NCI-H460 (cell line): Measurements from ENCODE around the gene RTF1. TPM values are rescaled to one million over a fixed set of nuclear protein-coding genes. Genes with fewer than 3 reads are reported as not detected.
"Not testable (repeated sequence)": the region's sequence is repeated elsewhere in the genome, so short reads cannot be mapped to it uniquely, and the experiment has no call there.

Experiments used
- DNase-seq: peaks from one replicate; pipeline ENCODE4 v3.0.0-alpha.2; 2016; ENCODE audit warnings: low read depth; ENCODE audit errors: extremely low read depth
- total RNA-seq: library from RNA; depleted of rRNA; stranded (reverse); fragments of >200 nt; shearing (Covaris generic); gene quantifications from 2 replicates; pipeline ENCODE4 v1.2.3, GENCODE V29; 2014

Gene RTF1
- total RNA-seq, 1 experiment from 2014 or later, result 17.7 TPM

- no peak for DNase-seq
Measured at GRCh38 chr15:41435037-41435786, 18.3 kb downstream of the RTF1 start.

- no peak for DNase-seq
Measured at GRCh38 chr15:41437448-41437847, 20.6 kb downstream of the RTF1 start.

GRCh38 chr15:41438206-41438605 lies 21.3 kb downstream of the RTF1 start:
- no peak for DNase-seq

GRCh38 chr15:41438745-41439144 lies 21.9 kb downstream of the RTF1 start:
- not testable (repeated sequence) for DNase-seq

GRCh38 chr15:41443275-41443674 lies 26.4 kb downstream of the RTF1 start:
- no peak for DNase-seq

- DNase-seq, result no peak
Measured at GRCh38 chr15:41445399-41445798, 28.5 kb downstream of the RTF1 start.

GRCh38 chr15:41462084-41462795 lies 45.3 kb downstream of the RTF1 start:
- DNase-seq, result no peak

GRCh38 chr15:41464889-41465580 lies 48.1 kb downstream of the RTF1 start:
- DNase-seq, result no peak

- peak; percentile 36 for DNase-seq
Measured at GRCh38 chr15:41465822-41466421, 49.0 kb downstream of the RTF1 start.

- DNase-seq, result no peak
Measured at GRCh38 chr15:41466711-41467110, 49.8 kb downstream of the RTF1 start.

- not testable (repeated sequence) for DNase-seq
Measured at GRCh38 chr15:41469644-41470043, 52.7 kb downstream of the RTF1 start.

- DNase-seq, result no peak
Measured at GRCh38 chr15:41473418-41473817, 56.5 kb downstream of the RTF1 start.

GRCh38 chr15:41474436-41474835 lies 57.5 kb downstream of the RTF1 start:
- DNase-seq, result no peak

GRCh38 chr15:41474941-41475340 lies 58.0 kb downstream of the RTF1 start:
- no peak for DNase-seq

- no peak for DNase-seq
Measured at GRCh38 chr15:41476416-41477048, 59.6 kb downstream of the RTF1 start.

- DNase-seq, result no peak
Measured at GRCh38 chr15:41480396-41481140, 63.7 kb downstream of the RTF1 start.

- DNase-seq, result no peak
Measured at GRCh38 chr15:41482110-41482877, 65.4 kb downstream of the RTF1 start.

GRCh38 chr15:41483115-41483514 lies 66.2 kb downstream of the RTF1 start:
- no peak for DNase-seq

GRCh38 chr15:41483519-41483918 lies 66.6 kb downstream of the RTF1 start:
- DNase-seq, result no peak
